Endothelial cell (in vitro differentiated cells): Measurements from ENCODE around the gene PLXNC1. TPM values are rescaled to one million over a fixed set of nuclear protein-coding genes. Genes with fewer than 3 reads are reported as not detected.

ENCODE experiments used
- DNase-seq: peaks from one replicate; pipeline ENCODE4 v3.0.0; 2021; ENCODE audit warnings: low spot score
- H3K27ac Mint-ChIP-seq: one replicate; pipeline ENCODE4 v1.8.0; 2021; ENCODE audit warnings: mixed read lengths, inconsistent platforms; ENCODE audit not compliant: unreplicated experiment
- H3K27me3 Mint-ChIP-seq: one replicate; pipeline ENCODE4 v1.8.0; 2021; ENCODE audit warnings: mild to moderate bottlenecking, moderate library complexity, mixed read lengths, inconsistent platforms; ENCODE audit not compliant: unreplicated experiment
- H3K36me3 Mint-ChIP-seq: one replicate; pipeline ENCODE4 v1.8.0; 2021; ENCODE audit warnings: mild to moderate bottlenecking, low read depth, mixed read lengths, inconsistent platforms; ENCODE audit not compliant: unreplicated experiment
- H3K4me1 Mint-ChIP-seq: one replicate; pipeline ENCODE4 v1.8.0; 2021; ENCODE audit warnings: mild to moderate bottlenecking, mixed read lengths, inconsistent platforms; ENCODE audit not compliant: unreplicated experiment
- H3K4me3 Mint-ChIP-seq: one replicate; pipeline ENCODE4 v1.8.0; 2021; ENCODE audit warnings: mild to moderate bottlenecking, mixed read lengths, inconsistent platforms; ENCODE audit not compliant: unreplicated experiment
- H3K9me3 Mint-ChIP-seq: one replicate; pipeline ENCODE4 v1.8.0; 2021; ENCODE audit warnings: mixed read lengths, inconsistent platforms; ENCODE audit not compliant: unreplicated experiment
- total RNA-seq: library from RNA; stranded (reverse); fragmentation: NEBNext Ultra II Directional; extraction: Animal tissue kit (Norgen Biotek cat#: 25700); gene quantifications from one replicate; pipeline ENCODE4 v1.2.1, GENCODE V29; 2021; ENCODE audit not compliant: unreplicated experiment
- TF ChIP-seq, protein P1 (sequence below): fragments of 200-600 bp; sonication (generic); IDR thresholded peaks from one replicate; pipeline ENCODE4 v1.5.0; 2021; ENCODE audit warnings: antibody characterized with exemption; ENCODE audit not compliant: unreplicated experiment

Gene PLXNC1
- total RNA-seq, 1 donor from 2014 or later = 1.1 TPM

DNA sequence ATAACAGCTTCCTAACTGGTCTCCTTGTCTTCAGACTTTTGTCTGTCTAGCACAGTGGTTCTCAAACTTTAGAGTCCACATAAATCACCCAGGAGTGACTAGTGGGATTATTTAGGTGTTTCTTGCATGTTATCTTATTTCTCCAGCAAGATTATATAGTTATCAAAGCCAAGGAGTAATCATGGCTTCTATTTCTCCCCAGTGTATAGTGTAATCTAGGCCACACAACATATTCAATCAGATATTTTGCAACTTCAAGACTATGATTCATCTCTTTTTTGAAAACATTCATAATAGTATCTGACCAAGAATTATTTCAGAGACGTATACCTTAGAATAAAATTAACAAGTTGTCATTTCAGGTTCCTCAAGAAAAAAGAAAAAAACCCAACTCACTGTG is 179.4 kb downstream of the PLXNC1 start:
- TF ChIP-seq, protein P1, sequence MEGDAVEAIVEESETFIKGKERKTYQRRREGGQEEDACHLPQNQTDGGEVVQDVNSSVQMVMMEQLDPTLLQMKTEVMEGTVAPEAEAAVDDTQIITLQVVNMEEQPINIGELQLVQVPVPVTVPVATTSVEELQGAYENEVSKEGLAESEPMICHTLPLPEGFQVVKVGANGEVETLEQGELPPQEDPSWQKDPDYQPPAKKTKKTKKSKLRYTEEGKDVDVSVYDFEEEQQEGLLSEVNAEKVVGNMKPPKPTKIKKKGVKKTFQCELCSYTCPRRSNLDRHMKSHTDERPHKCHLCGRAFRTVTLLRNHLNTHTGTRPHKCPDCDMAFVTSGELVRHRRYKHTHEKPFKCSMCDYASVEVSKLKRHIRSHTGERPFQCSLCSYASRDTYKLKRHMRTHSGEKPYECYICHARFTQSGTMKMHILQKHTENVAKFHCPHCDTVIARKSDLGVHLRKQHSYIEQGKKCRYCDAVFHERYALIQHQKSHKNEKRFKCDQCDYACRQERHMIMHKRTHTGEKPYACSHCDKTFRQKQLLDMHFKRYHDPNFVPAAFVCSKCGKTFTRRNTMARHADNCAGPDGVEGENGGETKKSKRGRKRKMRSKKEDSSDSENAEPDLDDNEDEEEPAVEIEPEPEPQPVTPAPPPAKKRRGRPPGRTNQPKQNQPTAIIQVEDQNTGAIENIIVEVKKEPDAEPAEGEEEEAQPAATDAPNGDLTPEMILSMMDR = no peak
- no peak overlapping the region for H3K27ac Mint-ChIP-seq
- no peaks in the 10 kb centered on the region for H3K4me1 Mint-ChIP-seq
- no peaks in the 10 kb centered on the region for H3K9me3 Mint-ChIP-seq
- no peaks in the 10 kb centered on the region for H3K27me3 Mint-ChIP-seq
- H3K36me3 Mint-ChIP-seq = peaks cover 18% of the 10 kb centered on the region
- no peak overlapping the region for H3K4me3 Mint-ChIP-seq
- DNase-seq = no peak

DNA sequence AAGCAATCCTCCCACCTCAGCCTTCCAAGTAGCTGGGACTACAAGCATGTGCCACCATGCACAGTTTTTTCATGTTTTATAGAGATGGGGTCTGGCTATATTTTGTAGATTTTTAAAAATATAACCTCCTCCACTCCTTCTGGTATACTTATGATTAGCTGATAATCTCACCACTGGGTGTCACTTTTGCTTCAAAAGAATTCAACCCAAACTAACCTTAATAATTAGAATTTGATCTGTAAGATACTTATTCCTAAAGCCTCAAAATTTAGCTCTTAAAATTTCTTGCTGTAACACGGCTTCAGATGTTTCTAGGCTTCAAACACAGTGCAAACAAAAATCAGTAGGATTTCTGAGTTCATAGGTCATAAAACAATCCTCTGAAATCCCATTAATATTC is 181.0 kb downstream of the PLXNC1 start:
- peaks cover 9% of the 10 kb centered on the region for H3K36me3 Mint-ChIP-seq
- no peak overlapping the region for H3K27ac Mint-ChIP-seq
- no peaks in the 10 kb centered on the region for H3K27me3 Mint-ChIP-seq
- TF ChIP-seq, protein P1 = no peak
- no peaks in the 10 kb centered on the region for H3K4me1 Mint-ChIP-seq
- H3K9me3 Mint-ChIP-seq = no peaks in the 10 kb centered on the region
- DNase-seq = no peak
- H3K4me3 Mint-ChIP-seq = no peak overlapping the region

DNA sequence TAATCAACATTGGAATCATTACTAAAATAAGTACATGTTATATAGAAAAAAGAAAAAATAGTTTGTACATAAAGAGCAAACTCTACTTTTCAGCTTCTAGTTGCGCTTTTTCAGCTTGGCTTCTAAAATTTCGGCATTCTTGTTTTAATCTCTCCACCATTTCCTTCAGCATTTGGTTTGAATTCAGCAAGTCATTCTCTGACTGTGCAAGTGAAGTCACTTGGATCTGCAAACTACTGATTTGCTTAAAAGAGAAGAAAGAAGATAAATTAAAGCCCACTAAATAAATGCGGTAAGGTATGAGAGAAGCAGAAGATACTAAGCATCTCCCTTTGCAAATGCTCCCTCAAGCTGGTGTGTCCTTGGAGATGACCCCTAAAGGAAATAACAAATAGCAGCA is 185.0 kb downstream of the PLXNC1 start:
- Mint-ChIP-seq H3K4me1 (peaks cover 3% of the 10 kb centered on the region), H3K36me3 (no peaks in the 10 kb centered on the region), H3K9me3 (no peaks in the 10 kb centered on the region), H3K4me3 (no peak overlapping the region), H3K27ac (no peak overlapping the region), H3K27me3 (no peaks in the 10 kb centered on the region)
- DNase-seq = no peak
- TF ChIP-seq, protein P1 = no peak

DNA sequence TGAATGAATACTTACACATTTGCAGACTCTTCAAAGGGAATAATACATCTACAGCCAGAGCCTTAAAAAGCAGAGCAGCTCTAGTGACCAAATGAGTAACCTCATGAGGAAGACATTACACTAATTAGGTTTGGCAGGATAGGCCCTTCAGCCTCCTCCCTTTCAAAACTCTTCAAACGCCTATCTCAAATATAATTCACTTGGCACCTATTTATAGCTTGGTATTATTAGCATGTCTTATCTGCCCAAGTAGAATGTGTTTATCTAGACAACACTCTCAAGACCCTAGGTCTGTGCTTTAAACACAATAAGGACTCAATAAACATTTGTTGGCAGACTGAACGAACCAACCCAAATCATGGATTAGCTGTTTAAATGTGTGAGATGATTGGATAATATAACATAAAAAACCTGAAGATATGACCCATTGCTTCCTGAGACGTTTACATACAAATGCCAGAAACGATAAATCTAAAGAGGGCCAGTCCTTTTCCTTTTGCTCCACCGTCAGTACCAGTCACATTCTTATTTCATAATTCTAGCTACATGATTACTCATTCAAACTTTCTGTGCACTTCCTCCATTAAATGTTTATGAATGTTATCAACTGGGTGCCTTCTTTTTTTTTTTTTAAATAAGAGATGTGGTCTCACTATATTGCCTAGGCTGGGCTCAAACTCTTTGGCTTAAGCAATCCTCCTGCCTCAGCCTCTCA is 188.0 kb downstream of the PLXNC1 start:
- no peak for DNase-seq
- TF ChIP-seq, protein P1 = no peak
- Mint-ChIP-seq H3K4me1 (peaks cover 4% of the 10 kb centered on the region), H3K27me3 (no peaks in the 10 kb centered on the region), H3K4me3 (no peak overlapping the region), H3K36me3 (no peaks in the 10 kb centered on the region), H3K9me3 (no peaks in the 10 kb centered on the region), H3K27ac (no peak overlapping the region)

DNA sequence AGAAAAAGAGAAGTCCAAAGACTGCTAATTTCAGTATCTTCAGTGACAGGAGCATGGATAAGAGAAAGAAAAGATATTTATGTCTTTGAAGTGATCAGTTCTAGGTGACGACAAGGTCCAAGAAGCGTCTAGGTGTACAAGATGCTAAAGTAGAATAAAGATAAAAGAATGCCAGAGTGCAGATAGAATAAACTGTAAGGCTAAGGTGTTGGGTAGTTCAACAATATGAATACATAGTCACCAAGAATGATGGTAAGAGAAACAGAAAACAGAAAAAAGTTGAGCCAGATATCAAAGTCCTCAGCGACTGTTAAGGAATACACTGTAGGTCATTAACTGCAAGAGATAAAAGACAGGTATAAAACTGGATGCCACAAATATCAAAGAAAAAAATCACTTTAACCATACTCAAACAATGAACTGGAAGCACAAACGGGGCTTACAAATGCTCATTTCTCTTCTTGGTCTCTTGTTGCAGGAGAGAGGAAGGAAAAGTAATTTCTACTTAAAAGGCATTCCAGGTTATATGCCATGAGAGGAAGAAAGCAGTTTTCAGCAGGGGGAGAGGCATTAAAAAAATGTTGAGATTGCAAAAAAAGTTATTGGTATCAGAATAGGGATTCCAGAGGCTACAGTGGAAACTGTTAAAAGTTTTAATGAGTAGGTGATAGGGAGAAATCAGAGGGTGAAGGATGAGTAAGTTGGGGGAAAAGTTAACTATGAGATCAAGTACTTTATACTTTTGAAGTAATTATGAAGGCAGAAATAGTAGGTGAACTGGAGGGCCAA is 189.8 kb downstream of the PLXNC1 start:
- Mint-ChIP-seq H3K9me3 (no peaks in the 10 kb centered on the region), H3K27me3 (no peaks in the 10 kb centered on the region), H3K4me3 (no peak overlapping the region), H3K27ac (no peak overlapping the region), H3K4me1 (peaks cover 4% of the 10 kb centered on the region), H3K36me3 (no peaks in the 10 kb centered on the region)
- TF ChIP-seq, protein P1 = no peak
- no peak for DNase-seq
